Umbilical cord (tissue), 2 donors: ENCODE data around the gene DOP1B. TPM values are rescaled to one million over a fixed set of nuclear protein-coding genes. Genes with fewer than 3 reads are reported as not detected.

ENCODE experiments used
- DNase-seq: peaks from one replicate; pipeline ENCODE4 v3.0.0-alpha.2; 2015; ENCODE audit warnings: low spot score
- total RNA-seq: library from RNA; depleted of rRNA; stranded (reverse); fragments of >200 nt; gene quantifications from one replicate; pipeline ENCODE4 v1.2.3, GENCODE V29; 2014; ENCODE audit warnings: low replicate concordance; ENCODE audit not compliant: insufficient read depth

Gene DOP1B
- total RNA-seq, 1 donor from 2014 or later, result 13.2 TPM

- no peak for DNase-seq
These were observed 46.3 kb downstream of the DOP1B start for GRCh38 chr21:36202726-36203602.

DNA sequence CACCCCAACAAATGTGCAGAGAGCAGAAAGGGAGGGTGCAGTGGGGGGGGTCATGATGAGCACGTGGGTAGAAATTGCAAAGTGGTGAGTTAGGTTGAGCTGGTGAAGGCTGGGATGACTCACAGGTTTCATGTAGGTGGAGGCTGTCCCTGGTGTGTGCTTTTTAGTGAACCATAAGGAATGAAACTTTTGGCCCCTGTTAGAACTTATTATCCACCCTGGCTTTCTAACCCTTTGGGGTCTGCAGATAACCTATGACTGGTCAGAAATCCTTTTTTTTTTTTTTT, 46.9 kb downstream of the DOP1B start:
- no peak for DNase-seq

GRCh38 chr21:36204980-36205379, 48.4 kb downstream of the DOP1B start:
- DNase-seq, result no peak

DNA sequence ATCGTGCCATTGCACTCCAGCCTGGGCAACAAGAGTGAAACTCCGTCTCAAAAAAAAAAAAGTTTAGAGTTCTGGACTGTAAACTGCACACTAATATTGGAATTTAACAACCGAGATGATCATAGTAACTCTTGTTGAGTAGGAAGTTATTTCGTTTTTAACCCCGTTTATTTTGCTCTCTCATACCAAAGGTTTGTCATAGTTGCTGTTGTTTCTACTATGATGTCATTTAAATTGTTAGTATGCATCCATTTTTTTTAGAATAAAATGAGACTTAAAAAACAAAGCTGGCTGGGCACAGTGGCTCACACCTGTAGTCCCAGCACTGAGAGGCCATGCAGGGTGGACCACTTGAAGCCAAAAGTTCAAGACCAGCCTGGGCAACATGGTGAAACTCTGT, 49.3 kb downstream of the DOP1B start:
- no peak for DNase-seq

Other genes starting within 250 kb of the DOP1B start
- gene SETD4, start 96.3 kb upstream of the DOP1B start, total RNA-seq, result 11.1 TPM
- gene CBR1, start 86.8 kb upstream of the DOP1B start, total RNA-seq, result 86.4 TPM
- not detected for gene CBR3, start 21.7 kb upstream of the DOP1B start, total RNA-seq
- 89.3 TPM for gene MORC3, start 163.4 kb downstream of the DOP1B start, total RNA-seq
- gene CHAF1B, start 228.6 kb downstream of the DOP1B start, total RNA-seq, result 0.24 TPM